ENCODE results near the gene NETO2.
A peak's percentile ranks its signal among the peaks of the same experiment; 100 is the strongest.
"Not testable (repeated sequence)": the region's sequence is repeated elsewhere in the genome, so short reads cannot be mapped to it uniquely, and the experiment has no call there.

NETO2 gene

DNA sequence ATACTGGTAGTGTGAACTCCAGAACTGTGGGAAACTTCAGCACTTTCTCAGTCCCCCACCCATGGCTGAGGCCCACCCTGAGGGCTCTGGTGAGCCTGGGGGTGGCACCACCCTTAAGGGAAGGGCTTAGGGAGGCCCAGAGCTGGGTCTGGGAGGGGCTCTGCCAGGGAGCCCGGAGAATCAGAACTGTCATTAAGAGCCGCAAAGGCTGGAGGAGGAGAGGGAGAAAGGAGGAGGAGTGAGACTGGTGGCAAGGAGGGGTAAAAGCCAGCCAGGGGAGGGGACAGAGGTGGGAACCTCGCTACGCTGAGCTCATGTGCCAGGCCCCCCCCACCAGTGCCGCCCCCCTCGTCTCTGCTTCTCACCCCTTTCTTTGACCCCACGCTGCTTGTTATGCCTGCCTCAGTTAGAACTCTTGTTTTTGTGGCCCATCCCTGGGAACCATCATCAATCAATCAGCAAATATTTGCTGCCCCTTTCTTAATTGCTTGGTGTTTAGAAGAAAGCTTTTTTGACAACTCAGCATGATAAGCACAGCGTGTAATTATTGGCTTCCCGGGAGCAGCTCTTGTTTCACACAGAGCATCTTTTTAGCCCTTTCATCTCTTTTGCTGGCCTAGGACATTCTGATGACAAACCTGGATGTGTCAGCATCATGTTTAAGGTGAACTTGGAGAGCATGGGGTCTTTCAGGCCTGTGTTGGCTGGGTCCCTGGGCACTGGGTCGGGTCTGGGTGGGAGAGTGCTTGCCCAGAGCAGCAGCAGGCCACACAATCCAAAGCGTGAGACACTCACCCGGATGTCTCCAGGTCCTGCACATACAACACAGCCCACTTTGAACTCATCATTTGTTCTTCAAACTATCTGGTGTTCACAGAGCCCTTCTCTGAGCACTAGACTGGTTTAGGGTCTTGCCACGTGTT, 77.7 kb downstream of the NETO2 start:
- WGBS, 2 experiments, result 36 to 39% methylated on average over 13 of the region's 13 CpGs
- H3K4me1 ChIP-seq (ENCODE audit: control insufficient read depth, insufficient read depth, low read length), result peaks cover 9% of the 10 kb centered on the region

DNA sequence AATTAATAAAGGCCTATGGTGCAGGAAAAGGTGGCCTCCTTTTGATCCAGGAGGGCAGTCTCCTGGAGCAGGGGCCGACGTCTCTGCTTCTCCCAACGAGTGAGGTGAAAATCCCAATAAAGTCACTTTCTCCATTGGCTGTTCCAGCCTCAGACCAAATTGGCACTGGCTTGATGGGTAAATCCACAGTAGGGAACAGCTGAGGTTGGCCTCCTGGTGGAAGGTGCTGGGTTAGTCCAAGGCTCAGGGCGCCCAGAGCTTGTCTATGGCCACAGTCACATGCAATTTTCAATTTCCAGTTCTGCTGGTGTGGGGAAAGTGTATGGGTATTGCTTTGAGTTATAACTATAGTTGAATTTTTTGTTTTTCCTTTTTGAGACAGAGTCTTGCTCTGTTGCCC, 79.0 kb downstream of the NETO2 start:
- Histone ChIP-seq H3K27me3 (ENCODE audit: control insufficient read depth, insufficient read depth, low read length, poor library complexity, severe bottlenecking) (peaks cover 16% of the 10 kb centered on the region), H3K27ac (ENCODE audit: insufficient read depth, low read depth, low read length, poor library complexity, severe bottlenecking) (no peak overlapping the region), H3K36me3 (ENCODE audit: control insufficient read depth, insufficient read depth, low read length) (no peaks in the 10 kb centered on the region), H3K9me3 (ENCODE audit: control insufficient read depth, low read length) (no peaks in the 10 kb centered on the region), H3K4me3 (ENCODE audit: insufficient read depth, low read depth, low read length) (no peak overlapping the region), H3K4me1 (ENCODE audit: control insufficient read depth, insufficient read depth, low read length) (peaks cover 9% of the 10 kb centered on the region)
- whole genome bisulfite sequencing, 2 experiments, result 94% methylated on average over 4 of the region's 4 CpGs

More for the DNA sequence above, 77.7 kb downstream of the NETO2 start:
- Histone ChIP-seq H3K36me3 (ENCODE audit: control insufficient read depth, insufficient read depth, low read length) (no peaks in the 10 kb centered on the region), H3K27me3 (ENCODE audit: control insufficient read depth, insufficient read depth, low read length, poor library complexity, severe bottlenecking) (peaks cover 16% of the 10 kb centered on the region), H3K4me3 (ENCODE audit: insufficient read depth, low read depth, low read length) (no peak overlapping the region), H3K27ac (ENCODE audit: insufficient read depth, low read depth, low read length, poor library complexity, severe bottlenecking) (peak overlapping the region; percentile 44), H3K9me3 (ENCODE audit: control insufficient read depth, low read length) (no peaks in the 10 kb centered on the region)

DNA sequence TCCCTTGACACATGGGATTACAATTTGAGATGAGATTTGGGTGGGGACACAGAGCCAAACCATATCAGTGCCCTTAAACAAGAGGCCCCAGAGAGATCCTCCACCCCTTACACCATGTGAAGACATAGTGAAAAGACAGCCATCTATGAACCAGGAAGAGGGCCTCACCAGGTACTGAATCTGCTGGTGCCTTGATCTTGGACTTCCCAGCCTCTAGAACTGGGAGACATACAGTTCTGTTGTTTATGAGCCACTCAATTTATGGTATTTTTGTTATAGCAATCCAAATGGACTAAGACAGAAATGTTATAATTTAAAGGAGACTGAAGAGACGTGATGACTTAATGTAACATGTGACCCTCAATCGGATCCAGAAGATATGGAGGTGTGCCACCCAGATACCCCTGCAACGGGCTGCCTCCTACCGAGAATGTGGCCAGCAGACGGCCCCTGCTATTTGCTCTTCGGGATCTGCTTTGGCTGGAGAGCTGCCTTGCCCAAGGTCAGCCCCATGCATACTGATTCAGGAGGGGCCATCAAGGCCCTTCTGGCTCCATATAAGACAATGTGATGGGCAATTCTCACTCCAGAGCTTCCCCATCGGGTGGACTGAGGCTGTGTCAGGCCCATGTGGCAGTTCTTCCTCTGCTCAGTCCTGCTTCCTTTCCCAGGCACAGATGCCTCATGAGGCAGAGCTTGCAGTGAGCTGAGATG, 80.6 kb downstream of the NETO2 start:
- H3K27me3 ChIP-seq (ENCODE audit: control insufficient read depth, insufficient read depth, low read length, poor library complexity, severe bottlenecking), result peaks cover 8% of the 10 kb centered on the region
- no peak overlapping the region for H3K27ac ChIP-seq (ENCODE audit: insufficient read depth, low read depth, low read length, poor library complexity, severe bottlenecking)
- peaks cover 9% of the 10 kb centered on the region for H3K4me1 ChIP-seq (ENCODE audit: control insufficient read depth, insufficient read depth, low read length)
- no peaks in the 10 kb centered on the region for H3K9me3 ChIP-seq (ENCODE audit: control insufficient read depth, low read length)
- H3K4me3 ChIP-seq (ENCODE audit: insufficient read depth, low read depth, low read length), result no peak overlapping the region
- no peaks in the 10 kb centered on the region for H3K36me3 ChIP-seq (ENCODE audit: control insufficient read depth, insufficient read depth, low read length)
- WGBS, 2 experiments, result 95 to 96% methylated on average over 7 of the region's 7 CpGs

DNA sequence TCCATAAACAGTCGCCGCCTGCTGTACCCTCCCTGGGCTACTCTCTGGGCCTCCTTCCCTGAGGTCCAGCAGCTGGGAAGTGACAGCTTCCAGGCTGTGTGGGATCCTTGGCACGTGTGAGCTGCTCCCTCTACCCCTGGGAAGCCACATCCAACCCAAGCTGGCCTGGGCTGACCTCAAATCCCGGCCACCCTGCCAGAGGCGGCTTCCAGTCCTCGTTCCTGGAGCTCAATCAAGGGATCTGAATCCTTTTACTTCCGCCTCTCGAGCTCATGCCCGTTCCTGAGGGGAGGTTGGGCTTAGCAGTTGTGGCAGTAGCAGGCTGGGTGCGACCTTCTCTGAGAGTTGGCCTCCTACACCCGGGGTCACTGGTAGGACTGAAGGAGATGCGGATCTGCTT, 82.5 kb downstream of the NETO2 start:
- no peaks in the 10 kb centered on the region for H3K27me3 ChIP-seq (ENCODE audit: control insufficient read depth, insufficient read depth, low read length, poor library complexity, severe bottlenecking)
- no peaks in the 10 kb centered on the region for H3K36me3 ChIP-seq (ENCODE audit: control insufficient read depth, insufficient read depth, low read length)
- H3K4me1 ChIP-seq (ENCODE audit: control insufficient read depth, insufficient read depth, low read length), result peaks cover 8% of the 10 kb centered on the region
- no peak overlapping the region for H3K4me3 ChIP-seq (ENCODE audit: insufficient read depth, low read depth, low read length)
- 87 to 89% methylated on average over 12 of the region's 12 CpGs for WGBS, 2 experiments
- H3K9me3 ChIP-seq (ENCODE audit: control insufficient read depth, low read length), result no peaks in the 10 kb centered on the region
- no peak overlapping the region for H3K27ac ChIP-seq (ENCODE audit: insufficient read depth, low read depth, low read length, poor library complexity, severe bottlenecking)

DNA sequence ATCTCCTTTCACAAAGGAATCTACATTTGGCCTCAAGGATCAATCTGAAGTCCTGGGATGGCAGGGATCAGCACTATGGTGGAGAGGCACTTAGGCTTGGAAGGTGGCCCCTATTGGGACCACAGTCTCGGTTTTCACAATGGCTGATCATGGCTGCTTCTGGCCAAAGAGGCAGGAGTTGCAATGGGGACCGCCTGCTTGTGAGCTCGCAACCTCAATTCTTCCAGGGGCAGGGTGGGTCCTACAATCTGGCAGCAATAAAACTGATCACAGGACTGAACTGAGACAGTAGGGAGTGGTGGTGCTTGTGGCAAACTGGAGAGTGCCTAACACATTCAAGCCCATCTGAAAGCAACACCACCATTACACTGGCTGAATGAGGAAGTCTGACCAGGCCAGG, 83.1 kb downstream of the NETO2 start:
- Histone ChIP-seq H3K4me1 (ENCODE audit: control insufficient read depth, insufficient read depth, low read length) (peaks cover 1% of the 10 kb centered on the region), H3K27ac (ENCODE audit: insufficient read depth, low read depth, low read length, poor library complexity, severe bottlenecking) (no peak overlapping the region), H3K9me3 (ENCODE audit: control insufficient read depth, low read length) (no peaks in the 10 kb centered on the region), H3K36me3 (ENCODE audit: control insufficient read depth, insufficient read depth, low read length) (no peaks in the 10 kb centered on the region), H3K27me3 (ENCODE audit: control insufficient read depth, insufficient read depth, low read length, poor library complexity, severe bottlenecking) (no peaks in the 10 kb centered on the region), H3K4me3 (ENCODE audit: insufficient read depth, low read depth, low read length) (no peak overlapping the region)
- WGBS, 2 experiments, result 93 to 94% methylated on average over 3 of the region's 3 CpGs

DNA sequence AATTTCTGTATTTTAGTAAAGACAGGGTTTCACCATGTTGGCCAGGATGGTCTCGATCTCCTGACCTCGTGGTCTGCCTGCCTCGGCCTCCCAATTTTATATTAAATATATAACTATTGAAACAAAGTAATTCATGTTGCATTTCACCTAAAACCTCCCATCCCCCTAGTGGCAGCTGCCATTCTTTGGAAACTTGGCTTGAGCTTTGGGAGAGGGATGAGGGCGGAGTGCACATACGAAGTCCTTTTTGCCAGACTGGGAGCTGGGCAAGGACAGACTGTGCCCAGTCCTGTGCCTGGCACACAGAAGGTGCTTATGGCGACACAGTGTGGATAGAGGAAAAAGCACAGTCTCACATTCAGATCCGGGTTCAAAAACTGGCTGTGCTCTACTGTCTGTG, 83.8 kb downstream of the NETO2 start:
- no peak overlapping the region for H3K27ac ChIP-seq (ENCODE audit: insufficient read depth, low read depth, low read length, poor library complexity, severe bottlenecking)
- no peaks in the 10 kb centered on the region for H3K27me3 ChIP-seq (ENCODE audit: control insufficient read depth, insufficient read depth, low read length, poor library complexity, severe bottlenecking)
- H3K4me3 ChIP-seq (ENCODE audit: insufficient read depth, low read depth, low read length), result no peak overlapping the region
- WGBS, 2 experiments, result 96% methylated on average over 6 to 7 of the region's 7 CpGs
- no peaks in the 10 kb centered on the region for H3K36me3 ChIP-seq (ENCODE audit: control insufficient read depth, insufficient read depth, low read length)
- H3K4me1 ChIP-seq (ENCODE audit: control insufficient read depth, insufficient read depth, low read length), result no peaks in the 10 kb centered on the region
- H3K9me3 ChIP-seq (ENCODE audit: control insufficient read depth, low read length), result no peaks in the 10 kb centered on the region

DNA sequence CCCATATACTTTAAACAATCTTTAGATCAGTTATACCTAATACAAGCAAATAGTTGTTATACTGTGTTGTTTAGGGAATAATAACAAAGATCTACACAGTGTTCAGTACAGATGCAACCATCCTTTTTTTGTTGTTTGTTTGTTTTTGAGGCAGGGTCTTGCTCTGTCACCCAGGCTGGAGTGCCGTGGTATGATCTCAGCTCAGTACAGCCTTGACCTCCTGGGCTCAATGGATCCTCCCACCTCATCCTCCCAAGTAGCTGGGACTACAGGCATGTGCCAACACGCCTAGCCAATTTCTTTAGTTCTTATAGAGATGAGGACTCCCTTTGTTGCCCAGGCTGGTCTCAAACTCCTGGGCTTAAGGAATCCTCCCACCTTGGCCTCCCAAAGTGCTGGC, 84.6 kb downstream of the NETO2 start:
- H3K36me3 ChIP-seq (ENCODE audit: control insufficient read depth, insufficient read depth, low read length); H3K9me3 ChIP-seq (ENCODE audit: control insufficient read depth, low read length); H3K27me3 ChIP-seq (ENCODE audit: control insufficient read depth, insufficient read depth, low read length, poor library complexity, severe bottlenecking); H3K4me1 ChIP-seq (ENCODE audit: control insufficient read depth, insufficient read depth, low read length); H3K4me3 ChIP-seq (ENCODE audit: insufficient read depth, low read depth, low read length); H3K27ac ChIP-seq (ENCODE audit: insufficient read depth, low read depth, low read length, poor library complexity, severe bottlenecking): not testable (repeated sequence)
- WGBS, 2 experiments, result 91 to 94% methylated on average over 2 of the region's 2 CpGs

DNA sequence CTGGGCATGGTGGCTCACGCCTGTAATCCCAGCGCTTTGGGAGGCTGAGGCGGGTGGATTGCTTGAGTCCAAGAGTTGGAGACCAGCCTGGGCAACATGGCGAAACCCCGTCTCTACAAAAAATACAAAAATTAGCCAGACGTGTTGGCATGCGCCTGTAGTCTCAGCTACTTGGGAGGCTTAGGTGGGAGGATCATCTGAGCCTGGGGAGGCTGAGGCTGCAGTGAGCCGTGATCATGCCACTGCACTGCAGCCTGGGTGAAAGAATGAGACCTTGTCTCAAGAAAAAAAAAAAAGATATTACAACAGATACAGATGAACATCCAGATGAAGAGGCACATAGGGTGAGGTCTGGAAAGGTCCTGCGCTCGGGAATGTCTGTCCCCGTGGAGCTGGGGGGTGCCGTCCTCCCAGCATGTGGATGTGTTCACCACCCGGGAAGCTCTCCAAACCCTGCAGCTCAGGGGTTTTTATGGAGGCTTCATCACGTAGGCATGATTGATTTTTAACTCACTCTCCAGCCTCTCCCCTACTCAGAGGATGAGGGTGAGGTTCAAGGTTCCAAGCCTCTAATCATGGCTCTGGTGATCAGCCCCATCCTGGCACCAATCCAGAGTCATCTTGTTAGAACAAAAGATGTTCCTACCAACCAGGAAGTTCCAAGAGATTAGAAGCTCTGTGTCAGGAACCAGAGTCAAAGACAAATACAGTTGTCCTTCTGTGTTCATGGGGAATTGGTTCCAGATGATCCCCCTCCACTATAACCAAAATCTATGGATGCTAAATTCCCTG, 85.3 kb downstream of the NETO2 start:
- Histone ChIP-seq H3K9me3 (ENCODE audit: control insufficient read depth, low read length) (no peaks in the 10 kb centered on the region), H3K4me3 (ENCODE audit: insufficient read depth, low read depth, low read length) (no peak overlapping the region), H3K36me3 (ENCODE audit: control insufficient read depth, insufficient read depth, low read length) (no peaks in the 10 kb centered on the region), H3K27ac (ENCODE audit: insufficient read depth, low read depth, low read length, poor library complexity, severe bottlenecking) (no peak overlapping the region), H3K27me3 (ENCODE audit: control insufficient read depth, insufficient read depth, low read length, poor library complexity, severe bottlenecking) (no peaks in the 10 kb centered on the region), H3K4me1 (ENCODE audit: control insufficient read depth, insufficient read depth, low read length) (no peaks in the 10 kb centered on the region)
- 91 to 95% methylated on average over 14 of the region's 14 CpGs for WGBS, 2 experiments

DNA sequence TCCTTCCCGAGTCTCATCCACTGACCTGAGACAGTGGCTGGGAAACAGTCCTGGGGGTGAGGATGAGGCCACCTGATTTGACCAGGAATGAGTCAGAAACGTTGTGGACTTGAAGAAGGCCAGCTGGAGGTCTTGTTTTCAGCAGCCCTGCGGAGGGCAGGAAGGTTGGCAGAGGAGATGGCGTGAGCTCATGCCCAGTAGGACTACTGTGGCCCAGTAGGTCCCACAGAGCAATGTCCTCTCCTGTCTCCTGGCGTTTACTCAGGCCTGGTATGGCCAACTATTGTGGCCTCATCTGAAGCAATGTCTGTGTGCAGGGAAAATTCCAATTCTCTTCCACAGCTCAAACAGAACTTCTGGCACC, 86.1 kb downstream of the NETO2 start:
- no peaks in the 10 kb centered on the region for H3K4me1 ChIP-seq (ENCODE audit: control insufficient read depth, insufficient read depth, low read length)
- no peaks in the 10 kb centered on the region for H3K9me3 ChIP-seq (ENCODE audit: control insufficient read depth, low read length)
- no peak overlapping the region for H3K27ac ChIP-seq (ENCODE audit: insufficient read depth, low read depth, low read length, poor library complexity, severe bottlenecking)
- no peaks in the 10 kb centered on the region for H3K27me3 ChIP-seq (ENCODE audit: control insufficient read depth, insufficient read depth, low read length, poor library complexity, severe bottlenecking)
- H3K4me3 ChIP-seq (ENCODE audit: insufficient read depth, low read depth, low read length), result no peak overlapping the region
- H3K36me3 ChIP-seq (ENCODE audit: control insufficient read depth, insufficient read depth, low read length), result no peaks in the 10 kb centered on the region
- 88 to 90% methylated on average over 5 of the region's 5 CpGs for WGBS, 2 experiments

Data from ectodermal cell (in vitro differentiated cells).